MCF 10A (cell line): ENCODE data around the gene FBXW11. TPM values are rescaled to one million over a fixed set of nuclear protein-coding genes. Genes with fewer than 3 reads are reported as not detected.

Source experiments
- BruUV-seq: library from RNA; stranded (reverse); fragments of 400-500 nt; replicated peaks from 2 replicates; lab custom pipeline; 2021; lab: Mats Ljungman, UMichigan
- CTCF ChIA-PET: fragments of 300-600 bp; sonication (Branson Sonifier 250); formaldehyde crosslinking; extraction: SDS; loops from one replicate; lab custom pipeline; 2021; ENCODE audit warnings: antibody characterized with exemption, inconsistent platforms; lab: Yijun Ruan, JAX
- POLR2A ChIA-PET: fragments of 300-600, 350-650 bp; sonication (Branson Sonifier 250); formaldehyde crosslinking; extraction: SDS; loops from one replicate; lab custom pipeline; 2020; ENCODE audit warnings: antibody characterized with exemption, inconsistent platforms; lab: Yijun Ruan, JAX
- DNase-seq: peaks from one replicate; pipeline ENCODE4 v3.0.0-alpha.2; 2018; ENCODE audit not compliant: unreplicated experiment
- H3K27ac Mint-ChIP-seq: one replicate; pipeline ENCODE4 v1.8.0; 2022; ENCODE audit warnings: mild to moderate bottlenecking, low read depth, mixed read lengths; ENCODE audit not compliant: unreplicated experiment
- H3K27me3 Mint-ChIP-seq: one replicate; pipeline ENCODE4 v1.8.0; 2022; ENCODE audit warnings: mixed read lengths; ENCODE audit not compliant: insufficient read depth, unreplicated experiment
- H3K36me3 Mint-ChIP-seq: one replicate; pipeline ENCODE4 v1.8.0; 2022; ENCODE audit warnings: mild to moderate bottlenecking, moderate library complexity, mixed read lengths; ENCODE audit not compliant: insufficient read depth, unreplicated experiment
- H3K4me1 Mint-ChIP-seq: one replicate; pipeline ENCODE4 v1.8.0; 2022; ENCODE audit warnings: mixed read lengths; ENCODE audit not compliant: insufficient read depth, unreplicated experiment
- H3K4me3 Mint-ChIP-seq: one replicate; pipeline ENCODE4 v1.8.0; 2022; ENCODE audit warnings: mild to moderate bottlenecking, moderate library complexity, mixed read lengths; ENCODE audit not compliant: unreplicated experiment
- H3K9me3 Mint-ChIP-seq: one replicate; pipeline ENCODE4 v1.8.0; 2022; ENCODE audit warnings: mixed read lengths; ENCODE audit not compliant: unreplicated experiment
- intact Hi-C: fragments of 100-400 bp; cut with micrococcal nuclease; formaldehyde crosslinking; loops from 2 replicates; pipeline ENCODE4 v1.14.1; 2022
- total RNA-seq: library from RNA; stranded (reverse); gene quantifications from 2 replicates; pipeline ENCODE4 v1.2.3, GENCODE V29; 2022
- TF ChIP-seq, protein P1 (sequence below): fragments of 200-600 bp; IDR thresholded peaks from one replicate; pipeline ENCODE4 v1.8.0; 2022; ENCODE audit warnings: antibody characterized with exemption, mild to moderate bottlenecking; ENCODE audit not compliant: unreplicated experiment

Gene FBXW11
- total RNA-seq, 1 experiment from 2014 or later: 64.7 TPM

- no peak overlapping the region for H3K27ac Mint-ChIP-seq
- H3K4me3 Mint-ChIP-seq: no peak overlapping the region
- no peak for DNase-seq
- peaks cover 14% of the 10 kb centered on the region for H3K4me1 Mint-ChIP-seq
- peaks cover 8% of the 10 kb centered on the region for H3K36me3 Mint-ChIP-seq
- ChIA-PET CTCF (interaction anchor here (0.6 to 1.7 kb wide), 11 partner anchors 8 to 78 kb away, joined by 3 to 7 read pairs (median 4); partner anchors contain the start of gene FBXW11), POLR2A (interaction anchor here (0.9 to 4.7 kb wide), 5 partner anchors 12 to 65 kb away, joined by 3 to 45 read pairs (median 3); partner anchors contain the start of gene FBXW11)
- intact Hi-C loops: no loop called here
- TF ChIP-seq, protein P1, sequence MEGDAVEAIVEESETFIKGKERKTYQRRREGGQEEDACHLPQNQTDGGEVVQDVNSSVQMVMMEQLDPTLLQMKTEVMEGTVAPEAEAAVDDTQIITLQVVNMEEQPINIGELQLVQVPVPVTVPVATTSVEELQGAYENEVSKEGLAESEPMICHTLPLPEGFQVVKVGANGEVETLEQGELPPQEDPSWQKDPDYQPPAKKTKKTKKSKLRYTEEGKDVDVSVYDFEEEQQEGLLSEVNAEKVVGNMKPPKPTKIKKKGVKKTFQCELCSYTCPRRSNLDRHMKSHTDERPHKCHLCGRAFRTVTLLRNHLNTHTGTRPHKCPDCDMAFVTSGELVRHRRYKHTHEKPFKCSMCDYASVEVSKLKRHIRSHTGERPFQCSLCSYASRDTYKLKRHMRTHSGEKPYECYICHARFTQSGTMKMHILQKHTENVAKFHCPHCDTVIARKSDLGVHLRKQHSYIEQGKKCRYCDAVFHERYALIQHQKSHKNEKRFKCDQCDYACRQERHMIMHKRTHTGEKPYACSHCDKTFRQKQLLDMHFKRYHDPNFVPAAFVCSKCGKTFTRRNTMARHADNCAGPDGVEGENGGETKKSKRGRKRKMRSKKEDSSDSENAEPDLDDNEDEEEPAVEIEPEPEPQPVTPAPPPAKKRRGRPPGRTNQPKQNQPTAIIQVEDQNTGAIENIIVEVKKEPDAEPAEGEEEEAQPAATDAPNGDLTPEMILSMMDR: no peak
- no peaks in the 10 kb centered on the region for H3K27me3 Mint-ChIP-seq
- no peaks in the 10 kb centered on the region for H3K9me3 Mint-ChIP-seq
- BruUV-seq: no TSS peak
These were observed 21.6 kb downstream of the FBXW11 start for GRCh38 chr5:171984748-171985419.

GRCh38 chr5:171981847-171982246, 24.6 kb downstream of the FBXW11 start:
- no peak for DNase-seq
- H3K36me3 Mint-ChIP-seq: peaks cover 4% of the 10 kb centered on the region
- peaks cover 15% of the 10 kb centered on the region for H3K9me3 Mint-ChIP-seq
- intact Hi-C loops: no loop called here
- POLR2A ChIA-PET: interaction anchor here (1.0 to 1.8 kb wide), 2 partner anchors 10 to 23 kb away, joined by 3 to 4 read pairs; no protein-coding TSS in a partner anchor
- no peak overlapping the region for H3K27ac Mint-ChIP-seq
- no peaks in the 10 kb centered on the region for H3K27me3 Mint-ChIP-seq
- CTCF ChIA-PET: interaction anchor here (0.6 to 1.1 kb wide), 5 partner anchors 23 to 70 kb away, joined by 3 to 4 read pairs (median 3); no protein-coding TSS in a partner anchor
- H3K4me1 Mint-ChIP-seq: peaks cover 14% of the 10 kb centered on the region
- TF ChIP-seq, protein P1: no peak
- BruUV-seq: no TSS peak
- no peak overlapping the region for H3K4me3 Mint-ChIP-seq

- Mint-ChIP-seq H3K36me3 (peaks cover 8% of the 10 kb centered on the region), H3K4me1 (peaks cover 24% of the 10 kb centered on the region), H3K4me3 (no peak overlapping the region), H3K9me3 (peaks cover 15% of the 10 kb centered on the region), H3K27ac (no peak overlapping the region), H3K27me3 (no peaks in the 10 kb centered on the region)
- POLR2A ChIA-PET: interaction anchor here (0.6 to 1.8 kb wide), 2 partner anchors 10 to 24 kb away, joined by 3 to 4 read pairs; no protein-coding TSS in a partner anchor
- BruUV-seq: no TSS peak
- CTCF ChIA-PET: interaction anchor here (0.6 to 1.1 kb wide), 4 partner anchors 16 to 69 kb away, joined by 3 to 4 read pairs (median 3); no protein-coding TSS in a partner anchor
- DNase-seq: no peak
- TF ChIP-seq, protein P1: no peak
- intact Hi-C loops: no loop called here
These were observed 25.6 kb downstream of the FBXW11 start for GRCh38 chr5:171980792-171981191.

- H3K4me3 Mint-ChIP-seq: no peak overlapping the region
- peaks cover 8% of the 10 kb centered on the region for H3K36me3 Mint-ChIP-seq
- TF ChIP-seq, protein P1: no peak
- DNase-seq: no peak
- BruUV-seq: no TSS peak
- H3K9me3 Mint-ChIP-seq: peaks cover 15% of the 10 kb centered on the region
- H3K27ac Mint-ChIP-seq: peak overlapping the region; percentile 31
- peaks cover 29% of the 10 kb centered on the region for H3K4me1 Mint-ChIP-seq
- intact Hi-C loops: no loop called here
- POLR2A ChIA-PET: interaction anchor here (0.6 to 0.9 kb wide), 2 partner anchors 27 to 32 kb away, joined by 3 read pairs; partner anchors contain the start of gene FBXW11
- H3K27me3 Mint-ChIP-seq: no peaks in the 10 kb centered on the region
- CTCF ChIA-PET: interaction anchor here (0.7 kb wide), 1 partner anchor 322 kb away, joined by 3 read pairs; no protein-coding TSS in a partner anchor
These were observed 26.8 kb downstream of the FBXW11 start for GRCh38 chr5:171979606-171980005.
